ENCODE results near the gene OR52J3.
"Not testable (repeated sequence)": the region's sequence is repeated elsewhere in the genome, so short reads cannot be mapped to it uniquely, and the experiment has no call there.

Gene OR52J3

GRCh38 chr11:5046754-5047330 is 516 bp downstream of the OR52J3 start:
- in situ Hi-C loops (cut with MboI; ENCODE audit: low sequenced_read_pairs, unreplicated experiment), result no loop called here
- DNase-seq (ENCODE audit: low spot score), result no peak
- no peak for TF ChIP-seq CTCF (IDR thresholded peaks at IDR 0.05; ENCODE audit: borderline replicate concordance, control extremely low read depth, extremely low read depth, insufficient read depth, missing control alignments)

DNA sequence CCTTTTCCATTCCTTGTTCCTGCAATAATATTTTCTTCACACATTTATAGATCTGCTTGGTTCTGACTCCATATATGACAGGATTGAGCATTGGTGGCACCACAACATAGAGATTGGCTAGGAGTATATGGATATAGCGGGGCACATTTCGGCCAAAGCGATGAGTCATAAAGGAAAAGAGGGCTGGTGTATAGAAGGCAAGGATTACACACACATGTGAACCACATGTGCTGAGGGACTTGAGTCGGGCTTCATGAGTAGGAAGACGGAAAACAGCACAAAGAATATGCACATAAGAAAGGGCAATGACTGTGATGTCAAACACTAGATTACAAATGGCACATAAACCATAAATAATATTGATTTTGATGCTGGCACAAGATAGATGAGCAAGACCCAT is 12.4 kb downstream of the OR52J3 start:
- DNase-seq (ENCODE audit: low spot score); in situ Hi-C loops (cut with MboI; ENCODE audit: low sequenced_read_pairs, unreplicated experiment): not testable (repeated sequence)

DNA sequence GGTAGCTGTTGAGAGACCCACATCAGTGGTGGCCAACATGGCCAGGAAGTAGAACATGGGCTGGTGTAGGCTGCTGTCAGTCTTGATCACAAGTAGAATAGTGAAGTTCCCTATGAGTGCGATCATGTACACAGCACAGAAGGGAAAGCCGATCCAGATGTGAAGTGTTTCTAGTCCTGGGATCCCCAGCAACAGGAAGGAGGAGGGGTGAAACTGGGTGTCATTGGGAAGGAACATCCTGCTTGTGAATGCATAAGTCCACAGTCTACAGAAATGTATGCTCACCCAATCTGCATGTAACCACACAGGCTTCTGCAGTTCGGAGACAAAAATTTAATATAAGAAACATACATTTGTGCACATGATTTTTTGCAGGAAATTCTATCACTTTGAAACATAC is 13.1 kb downstream of the OR52J3 start, which contains the start of gene OR52E2:
TSS of gene OR52E2 (minus strand) at position 237 of the 400 bp plus-strand sequence. CDS start at position 237, 0 bp downstream.
- DNase-seq (ENCODE audit: low spot score), result no peak
- in situ Hi-C loops (cut with MboI; ENCODE audit: low sequenced_read_pairs, unreplicated experiment), result no loop called here
- no peak for TF ChIP-seq CTCF (IDR thresholded peaks at IDR 0.05; ENCODE audit: borderline replicate concordance, control extremely low read depth, extremely low read depth, insufficient read depth, missing control alignments)

DNA sequence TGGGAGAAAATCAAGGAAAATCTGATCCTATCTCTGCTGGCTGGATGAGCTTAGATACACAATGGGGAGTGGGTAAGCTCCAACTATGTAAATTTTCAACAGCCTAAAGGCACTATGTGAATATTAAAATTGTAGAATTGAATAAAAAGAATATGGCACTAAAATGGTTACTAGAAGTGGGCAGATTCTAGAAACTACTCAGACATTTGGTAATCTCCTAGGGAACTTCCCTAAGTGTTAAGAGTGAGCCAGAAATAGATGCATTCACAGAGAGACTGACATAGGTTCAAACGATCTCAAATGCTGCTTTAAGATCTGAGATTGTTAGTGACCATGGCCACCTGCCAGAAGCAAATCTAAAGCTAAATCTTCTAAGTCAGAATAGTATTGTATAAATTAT is 18.7 kb downstream of the OR52J3 start:
- no peak for TF ChIP-seq CTCF (IDR thresholded peaks at IDR 0.05; ENCODE audit: borderline replicate concordance, control extremely low read depth, extremely low read depth, insufficient read depth, missing control alignments)
- in situ Hi-C loops (cut with MboI; ENCODE audit: low sequenced_read_pairs, unreplicated experiment), result no loop called here
- DNase-seq (ENCODE audit: low spot score), result no peak

DNA sequence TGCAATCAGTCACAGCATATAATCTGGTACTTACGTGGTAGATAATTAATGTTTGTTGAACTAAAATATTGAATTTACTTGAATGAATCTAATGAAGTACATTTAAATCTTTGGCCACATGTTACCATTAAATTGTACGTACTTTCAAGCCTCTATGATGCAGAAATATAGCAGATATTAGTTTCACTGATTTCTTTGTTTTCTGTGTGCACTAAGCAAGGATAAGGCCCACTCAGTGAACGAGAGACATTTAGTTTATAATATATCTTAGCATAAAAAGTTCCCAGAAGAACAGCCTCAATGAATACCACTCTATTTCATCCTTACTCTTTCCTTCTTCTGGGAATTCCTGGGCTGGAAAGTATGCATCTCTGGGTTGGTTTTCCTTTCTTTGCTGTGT is 22.9 kb downstream of the OR52J3 start, which contains the start of gene OR52E1:
TSS of gene OR52E1 (plus strand) at position 301 of the 400 bp plus-strand sequence.
- TF ChIP-seq CTCF (IDR thresholded peaks at IDR 0.05; ENCODE audit: borderline replicate concordance, control extremely low read depth, extremely low read depth, insufficient read depth, missing control alignments), result no peak

GRCh38 chr11:5071799-5072198 is 25.5 kb downstream of the OR52J3 start:
- TF ChIP-seq CTCF (IDR thresholded peaks at IDR 0.05; ENCODE audit: borderline replicate concordance, control extremely low read depth, extremely low read depth, insufficient read depth, missing control alignments), result no peak
- in situ Hi-C loops (cut with MboI; ENCODE audit: low sequenced_read_pairs, unreplicated experiment), result no loop called here
- DNase-seq (ENCODE audit: low spot score), result no peak

More for the DNA sequence above, 22.9 kb downstream of the OR52J3 start, which contains the start of gene OR52E1:
- in situ Hi-C loops (cut with MboI; ENCODE audit: low sequenced_read_pairs, unreplicated experiment), result no loop called here
- DNase-seq (ENCODE audit: low spot score), result no peak

- in situ Hi-C loops (cut with MboI; ENCODE audit: low sequenced_read_pairs, unreplicated experiment), result no loop called here
- no peak for DNase-seq (ENCODE audit: low spot score)
- no peak for TF ChIP-seq CTCF (IDR thresholded peaks at IDR 0.05; ENCODE audit: borderline replicate concordance, control extremely low read depth, extremely low read depth, insufficient read depth, missing control alignments)
Observed at GRCh38 chr11:5081405-5081804, 35.1 kb downstream of the OR52J3 start.
